ENCODE data around the gene RET. TPM values are rescaled to one million over a fixed set of nuclear protein-coding genes. Genes with fewer than 3 reads are reported as not detected.

RET gene
- total RNA-seq, 1 donor from 2014 or later = 1.2 TPM

GRCh38 chr10:43155741-43156140 is 78.9 kb downstream of the RET start:
- TF ChIP-seq, protein P1, sequence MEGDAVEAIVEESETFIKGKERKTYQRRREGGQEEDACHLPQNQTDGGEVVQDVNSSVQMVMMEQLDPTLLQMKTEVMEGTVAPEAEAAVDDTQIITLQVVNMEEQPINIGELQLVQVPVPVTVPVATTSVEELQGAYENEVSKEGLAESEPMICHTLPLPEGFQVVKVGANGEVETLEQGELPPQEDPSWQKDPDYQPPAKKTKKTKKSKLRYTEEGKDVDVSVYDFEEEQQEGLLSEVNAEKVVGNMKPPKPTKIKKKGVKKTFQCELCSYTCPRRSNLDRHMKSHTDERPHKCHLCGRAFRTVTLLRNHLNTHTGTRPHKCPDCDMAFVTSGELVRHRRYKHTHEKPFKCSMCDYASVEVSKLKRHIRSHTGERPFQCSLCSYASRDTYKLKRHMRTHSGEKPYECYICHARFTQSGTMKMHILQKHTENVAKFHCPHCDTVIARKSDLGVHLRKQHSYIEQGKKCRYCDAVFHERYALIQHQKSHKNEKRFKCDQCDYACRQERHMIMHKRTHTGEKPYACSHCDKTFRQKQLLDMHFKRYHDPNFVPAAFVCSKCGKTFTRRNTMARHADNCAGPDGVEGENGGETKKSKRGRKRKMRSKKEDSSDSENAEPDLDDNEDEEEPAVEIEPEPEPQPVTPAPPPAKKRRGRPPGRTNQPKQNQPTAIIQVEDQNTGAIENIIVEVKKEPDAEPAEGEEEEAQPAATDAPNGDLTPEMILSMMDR (conservative IDR thresholded peaks at IDR 0.05; ENCODE audit: low read depth, low read length) = no peak
- no peak for DNase-seq (ENCODE audit: low read depth)
- H3K4me3 ChIP-seq (ENCODE audit: low read depth, low read length) = no peak overlapping the region

DNA sequence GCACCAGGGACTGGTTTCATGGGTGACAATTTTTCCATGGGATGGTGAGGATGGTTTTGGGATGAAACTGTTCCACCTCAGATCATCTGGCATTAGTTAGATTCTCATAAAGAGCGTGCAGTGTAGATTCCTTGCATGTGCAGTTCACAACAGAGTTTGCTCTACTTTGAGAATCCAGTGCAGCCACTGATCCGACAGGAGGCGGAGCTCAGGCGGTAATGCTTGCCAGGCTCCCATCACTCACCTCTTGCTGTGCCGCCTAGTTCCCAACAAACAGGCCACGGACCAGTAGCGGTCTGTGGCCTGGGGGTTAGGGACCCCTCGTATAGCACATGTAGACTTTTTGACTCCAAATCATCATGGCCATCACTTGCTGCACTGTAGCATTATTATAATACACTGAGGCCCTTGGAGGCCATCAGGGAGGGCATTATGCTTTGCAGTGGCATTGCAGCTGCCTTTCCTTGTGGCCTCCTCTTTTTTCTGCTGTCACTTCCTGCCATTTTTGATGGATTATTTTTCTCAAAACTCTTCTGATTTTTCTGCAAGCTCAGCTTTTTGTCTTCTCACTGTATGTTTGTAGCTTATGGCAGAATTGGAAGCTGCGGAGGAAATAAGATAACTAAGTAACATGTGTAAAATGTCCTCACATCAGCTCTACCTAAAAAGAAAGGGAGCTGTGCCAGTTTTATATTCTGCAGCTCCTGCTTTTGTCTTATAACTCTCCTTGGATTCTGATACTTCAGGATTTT is 79.9 kb downstream of the RET start:
- no peak overlapping the region for H3K4me3 ChIP-seq (ENCODE audit: low read depth, low read length)
- TF ChIP-seq, protein P1 (conservative IDR thresholded peaks at IDR 0.05; ENCODE audit: low read depth, low read length) = peak; percentile 4
- DNase-seq (ENCODE audit: low read depth) = no peak

- TF ChIP-seq, protein P1 (conservative IDR thresholded peaks at IDR 0.05; ENCODE audit: low read depth, low read length) = no peak
- no peak overlapping the region for H3K4me3 ChIP-seq (ENCODE audit: low read depth, low read length)
- no peak for DNase-seq (ENCODE audit: low read depth)
Observed at GRCh38 chr10:43158636-43159035, 81.8 kb downstream of the RET start.

DNA sequence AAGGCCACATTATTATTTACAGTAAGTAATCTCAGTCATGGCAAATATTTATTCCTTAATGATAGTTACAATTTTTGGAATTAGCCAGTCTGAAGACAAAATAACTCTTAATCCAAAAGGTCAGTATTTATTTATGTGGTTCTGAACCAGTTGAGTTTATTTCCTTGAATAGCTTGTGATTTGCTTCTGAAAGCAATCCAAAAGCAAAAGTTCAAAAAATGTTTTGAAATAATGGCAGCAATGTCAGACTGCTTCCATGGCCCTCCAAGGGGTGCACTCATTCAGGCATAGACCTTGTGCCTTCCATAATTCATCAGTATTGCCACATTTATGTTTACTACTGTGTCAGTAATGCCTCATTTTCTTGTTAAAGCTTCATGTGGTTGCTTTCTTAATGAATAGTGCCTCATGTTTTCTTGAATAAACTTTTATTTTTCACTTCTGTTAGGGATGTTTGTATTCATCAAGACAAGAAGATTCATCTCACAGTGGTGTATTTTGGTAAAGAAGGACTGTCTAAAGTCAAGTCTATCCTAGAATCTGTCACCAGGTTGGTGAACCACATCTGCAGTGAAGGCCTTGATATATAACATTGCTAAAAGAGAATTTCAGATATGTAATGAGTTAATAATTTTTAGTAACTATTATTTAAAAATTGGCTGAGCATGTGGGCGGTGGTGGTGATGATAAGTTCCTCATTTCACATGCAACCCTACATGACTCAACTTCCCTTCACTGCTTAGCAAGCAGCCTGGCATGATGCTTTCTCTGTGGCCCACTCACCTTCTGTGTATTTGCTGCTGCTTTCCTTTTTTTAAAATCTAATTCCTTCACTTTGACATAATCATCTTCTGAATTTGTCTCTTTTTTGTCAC is 83.4 kb downstream of the RET start:
- TF ChIP-seq, protein P1 (conservative IDR thresholded peaks at IDR 0.05; ENCODE audit: low read depth, low read length) = no peak
- no peak overlapping the region for H3K4me3 ChIP-seq (ENCODE audit: low read depth, low read length)
- DNase-seq (ENCODE audit: low read depth) = no peak

GRCh38 chr10:43160921-43161255 is 84.0 kb downstream of the RET start:
- peak; percentile 55 for DNase-seq (ENCODE audit: low read depth)
- TF ChIP-seq, protein P1 (conservative IDR thresholded peaks at IDR 0.05; ENCODE audit: low read depth, low read length) = no peak
- no peak overlapping the region for H3K4me3 ChIP-seq (ENCODE audit: low read depth, low read length)

GRCh38 chr10:43162604-43163003 is 85.7 kb downstream of the RET start:
- TF ChIP-seq, protein P1 (conservative IDR thresholded peaks at IDR 0.05; ENCODE audit: low read depth, low read length) = no peak
- DNase-seq (ENCODE audit: low read depth) = no peak
- no peak overlapping the region for H3K4me3 ChIP-seq (ENCODE audit: low read depth, low read length)

Data from epithelial cell of proximal tubule (primary cell).